ENCODE measurements around the gene UBE2I. TPM values are rescaled to one million over a fixed set of nuclear protein-coding genes. Genes with fewer than 3 reads are reported as not detected.

The UBE2I gene
- total RNA-seq, 1 experiment from 2014 or later, result 229 TPM

DNA sequence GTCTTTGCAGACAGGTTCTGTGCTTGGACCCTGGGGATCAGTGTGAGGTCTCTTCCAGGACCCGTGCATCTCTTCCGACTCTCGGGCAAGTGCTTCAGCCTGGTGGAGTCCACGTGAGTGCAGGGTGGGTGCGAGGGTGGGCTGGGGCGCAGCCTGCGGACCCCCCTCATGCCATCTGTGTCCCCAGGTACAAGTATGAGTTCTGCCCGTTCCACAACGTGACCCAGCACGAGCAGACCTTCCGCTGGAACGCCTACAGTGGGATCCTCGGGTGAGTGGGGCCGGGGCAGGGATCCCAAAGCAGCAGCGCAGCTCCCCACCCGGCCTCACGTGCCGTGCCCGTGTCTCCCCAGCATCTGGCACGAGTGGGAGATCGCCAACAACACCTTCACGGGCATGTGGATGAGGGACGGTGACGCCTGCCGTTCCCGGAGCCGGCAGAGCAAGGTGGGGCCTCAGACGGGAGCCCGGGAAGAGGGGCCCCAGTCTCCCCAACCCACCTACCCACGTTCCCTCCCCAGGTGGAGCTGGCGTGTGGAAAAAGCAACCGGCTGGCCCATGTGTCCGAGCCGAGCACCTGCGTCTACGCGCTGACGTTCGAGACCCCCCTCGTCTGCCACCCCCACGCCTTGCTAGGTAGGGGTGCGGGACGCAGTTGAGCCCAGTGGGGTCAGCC lies 52.4 kb downstream of the UBE2I start:
- TF ChIP-seq JAZF1 (CRISPR knock-in tag; IDR thresholded peaks at IDR 0.05), result no peak
- no peak for TF ChIP-seq ZNF232 (CRISPR knock-in tag; IDR thresholded peaks at IDR 0.05)
- no peak for TF ChIP-seq ETV6 (CRISPR knock-in tag; IDR thresholded peaks at IDR 0.05)
- TF ChIP-seq ZNF416 (CRISPR knock-in tag; IDR thresholded peaks at IDR 0.05), result no peak
- TF ChIP-seq, protein P1, sequence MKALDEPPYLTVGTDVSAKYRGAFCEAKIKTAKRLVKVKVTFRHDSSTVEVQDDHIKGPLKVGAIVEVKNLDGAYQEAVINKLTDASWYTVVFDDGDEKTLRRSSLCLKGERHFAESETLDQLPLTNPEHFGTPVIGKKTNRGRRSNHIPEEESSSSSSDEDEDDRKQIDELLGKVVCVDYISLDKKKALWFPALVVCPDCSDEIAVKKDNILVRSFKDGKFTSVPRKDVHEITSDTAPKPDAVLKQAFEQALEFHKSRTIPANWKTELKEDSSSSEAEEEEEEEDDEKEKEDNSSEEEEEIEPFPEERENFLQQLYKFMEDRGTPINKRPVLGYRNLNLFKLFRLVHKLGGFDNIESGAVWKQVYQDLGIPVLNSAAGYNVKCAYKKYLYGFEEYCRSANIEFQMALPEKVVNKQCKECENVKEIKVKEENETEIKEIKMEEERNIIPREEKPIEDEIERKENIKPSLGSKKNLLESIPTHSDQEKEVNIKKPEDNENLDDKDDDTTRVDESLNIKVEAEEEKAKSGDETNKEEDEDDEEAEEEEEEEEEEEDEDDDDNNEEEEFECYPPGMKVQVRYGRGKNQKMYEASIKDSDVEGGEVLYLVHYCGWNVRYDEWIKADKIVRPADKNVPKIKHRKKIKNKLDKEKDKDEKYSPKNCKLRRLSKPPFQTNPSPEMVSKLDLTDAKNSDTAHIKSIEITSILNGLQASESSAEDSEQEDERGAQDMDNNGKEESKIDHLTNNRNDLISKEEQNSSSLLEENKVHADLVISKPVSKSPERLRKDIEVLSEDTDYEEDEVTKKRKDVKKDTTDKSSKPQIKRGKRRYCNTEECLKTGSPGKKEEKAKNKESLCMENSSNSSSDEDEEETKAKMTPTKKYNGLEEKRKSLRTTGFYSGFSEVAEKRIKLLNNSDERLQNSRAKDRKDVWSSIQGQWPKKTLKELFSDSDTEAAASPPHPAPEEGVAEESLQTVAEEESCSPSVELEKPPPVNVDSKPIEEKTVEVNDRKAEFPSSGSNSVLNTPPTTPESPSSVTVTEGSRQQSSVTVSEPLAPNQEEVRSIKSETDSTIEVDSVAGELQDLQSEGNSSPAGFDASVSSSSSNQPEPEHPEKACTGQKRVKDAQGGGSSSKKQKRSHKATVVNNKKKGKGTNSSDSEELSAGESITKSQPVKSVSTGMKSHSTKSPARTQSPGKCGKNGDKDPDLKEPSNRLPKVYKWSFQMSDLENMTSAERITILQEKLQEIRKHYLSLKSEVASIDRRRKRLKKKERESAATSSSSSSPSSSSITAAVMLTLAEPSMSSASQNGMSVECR (CRISPR knock-in tag; IDR thresholded peaks at IDR 0.05; ENCODE audit: borderline replicate concordance), result no peak
- TF ChIP-seq FOXJ3 (CRISPR knock-in tag; IDR thresholded peaks at IDR 0.05; ENCODE audit: borderline replicate concordance), result no peak
- TF ChIP-seq, protein P2, sequence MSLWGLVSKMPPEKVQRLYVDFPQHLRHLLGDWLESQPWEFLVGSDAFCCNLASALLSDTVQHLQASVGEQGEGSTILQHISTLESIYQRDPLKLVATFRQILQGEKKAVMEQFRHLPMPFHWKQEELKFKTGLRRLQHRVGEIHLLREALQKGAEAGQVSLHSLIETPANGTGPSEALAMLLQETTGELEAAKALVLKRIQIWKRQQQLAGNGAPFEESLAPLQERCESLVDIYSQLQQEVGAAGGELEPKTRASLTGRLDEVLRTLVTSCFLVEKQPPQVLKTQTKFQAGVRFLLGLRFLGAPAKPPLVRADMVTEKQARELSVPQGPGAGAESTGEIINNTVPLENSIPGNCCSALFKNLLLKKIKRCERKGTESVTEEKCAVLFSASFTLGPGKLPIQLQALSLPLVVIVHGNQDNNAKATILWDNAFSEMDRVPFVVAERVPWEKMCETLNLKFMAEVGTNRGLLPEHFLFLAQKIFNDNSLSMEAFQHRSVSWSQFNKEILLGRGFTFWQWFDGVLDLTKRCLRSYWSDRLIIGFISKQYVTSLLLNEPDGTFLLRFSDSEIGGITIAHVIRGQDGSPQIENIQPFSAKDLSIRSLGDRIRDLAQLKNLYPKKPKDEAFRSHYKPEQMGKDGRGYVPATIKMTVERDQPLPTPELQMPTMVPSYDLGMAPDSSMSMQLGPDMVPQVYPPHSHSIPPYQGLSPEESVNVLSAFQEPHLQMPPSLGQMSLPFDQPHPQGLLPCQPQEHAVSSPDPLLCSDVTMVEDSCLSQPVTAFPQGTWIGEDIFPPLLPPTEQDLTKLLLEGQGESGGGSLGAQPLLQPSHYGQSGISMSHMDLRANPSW (CRISPR knock-in tag; conservative IDR thresholded peaks at IDR 0.05; ENCODE audit: low read depth), result no peak
- TF ChIP-seq CREM (CRISPR knock-in tag; IDR thresholded peaks at IDR 0.05), result no peak
- TF ChIP-seq OVOL2 (CRISPR knock-in tag; IDR thresholded peaks at IDR 0.05; ENCODE audit: borderline replicate concordance), result no peak
- TF ChIP-seq GRHL2 (CRISPR knock-in tag; IDR thresholded peaks at IDR 0.05; ENCODE audit: insufficient replicate concordance, severe bottlenecking), result no peak
- peaks cover 15% of the 10 kb centered on the region for H3K36me3 Mint-ChIP-seq
- POLR2A ChIA-PET, result no interaction called here
- no peak overlapping the region for H3K4me3 Mint-ChIP-seq
- no peak for ATAC-seq
- no peaks in the 10 kb centered on the region for H3K9me3 Mint-ChIP-seq
- H3K4me1 Mint-ChIP-seq, result no peaks in the 10 kb centered on the region
- H3K27ac Mint-ChIP-seq, result no peak overlapping the region
- DNase-seq (ENCODE audit: low spot score), result no peak
- CTCF ChIA-PET, result no interaction called here
- no peaks in the 10 kb centered on the region for H3K27me3 Mint-ChIP-seq (ENCODE audit: low read depth)

DNA sequence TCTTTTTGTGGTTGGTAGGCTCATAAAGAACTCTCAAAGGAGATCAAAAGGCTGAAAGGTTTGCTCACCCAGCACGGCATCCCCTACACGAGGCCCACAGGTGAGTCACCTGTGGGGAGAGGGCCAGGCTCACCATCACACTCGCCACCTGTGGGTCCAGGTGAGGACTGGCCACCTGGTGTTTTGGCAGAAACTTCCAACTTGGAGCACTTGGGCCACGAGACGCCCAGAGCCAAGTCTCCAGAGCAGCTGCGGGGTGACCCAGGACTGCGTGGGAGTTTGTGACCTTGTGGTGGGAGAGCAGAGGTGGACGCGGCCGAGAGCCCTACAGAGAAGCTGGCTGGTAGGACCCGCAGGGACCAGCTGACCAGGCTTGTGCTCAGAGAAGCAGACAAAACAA lies 53.4 kb downstream of the UBE2I start:
- no peak overlapping the region for H3K4me3 Mint-ChIP-seq
- H3K27ac Mint-ChIP-seq, result no peak overlapping the region
- POLR2A ChIA-PET, result interaction anchor here (0.6 kb wide), 1 partner anchor 131 kb away, joined by 3 read pairs; no protein-coding TSS in a partner anchor
- CTCF ChIA-PET, result interaction anchor here (0.6 to 3.8 kb wide), 24 partner anchors 7 to 176 kb away, joined by 3 to 31 read pairs (median 4); partner anchors contain the start of genes UNKL and UQCC4
- peaks cover 15% of the 10 kb centered on the region for H3K36me3 Mint-ChIP-seq
- no peaks in the 10 kb centered on the region for H3K27me3 Mint-ChIP-seq (ENCODE audit: low read depth)
- ATAC-seq, result no peak
- no peak for DNase-seq (ENCODE audit: low spot score)
- H3K4me1 Mint-ChIP-seq, result no peaks in the 10 kb centered on the region
- no peaks in the 10 kb centered on the region for H3K9me3 Mint-ChIP-seq
- TF ChIP-seq OVOL2 (CRISPR knock-in tag; IDR thresholded peaks at IDR 0.05; ENCODE audit: borderline replicate concordance) (no peak), KAT7 (CRISPR knock-in tag; IDR thresholded peaks at IDR 0.05; ENCODE audit: borderline replicate concordance) (no peak), ZNF232 (CRISPR knock-in tag; IDR thresholded peaks at IDR 0.05) (no peak), ETV6 (CRISPR knock-in tag; IDR thresholded peaks at IDR 0.05) (no peak), FOXP1 (CRISPR knock-in tag; IDR thresholded peaks at IDR 0.05; ENCODE audit: borderline replicate concordance) (no peak), NR3C1 (CRISPR knock-in tag; conservative IDR thresholded peaks at IDR 0.05; ENCODE audit: low read depth) (no peak), MXD4 (CRISPR knock-in tag; IDR thresholded peaks at IDR 0.05; ENCODE audit: borderline replicate concordance) (no peak), TEAD1 (CRISPR knock-in tag; IDR thresholded peaks at IDR 0.05) (no peak), SP1 (CRISPR knock-in tag; conservative IDR thresholded peaks at IDR 0.05) (no peak)
- TF ChIP-seq, protein P3, sequence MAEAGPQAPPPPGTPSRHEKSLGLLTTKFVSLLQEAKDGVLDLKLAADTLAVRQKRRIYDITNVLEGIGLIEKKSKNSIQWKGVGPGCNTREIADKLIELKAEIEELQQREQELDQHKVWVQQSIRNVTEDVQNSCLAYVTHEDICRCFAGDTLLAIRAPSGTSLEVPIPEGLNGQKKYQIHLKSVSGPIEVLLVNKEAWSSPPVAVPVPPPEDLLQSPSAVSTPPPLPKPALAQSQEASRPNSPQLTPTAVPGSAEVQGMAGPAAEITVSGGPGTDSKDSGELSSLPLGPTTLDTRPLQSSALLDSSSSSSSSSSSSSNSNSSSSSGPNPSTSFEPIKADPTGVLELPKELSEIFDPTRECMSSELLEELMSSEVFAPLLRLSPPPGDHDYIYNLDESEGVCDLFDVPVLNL (CRISPR knock-in tag; IDR thresholded peaks at IDR 0.05; ENCODE audit: borderline replicate concordance, low read depth), result no peak
- TF ChIP-seq, protein P4, sequence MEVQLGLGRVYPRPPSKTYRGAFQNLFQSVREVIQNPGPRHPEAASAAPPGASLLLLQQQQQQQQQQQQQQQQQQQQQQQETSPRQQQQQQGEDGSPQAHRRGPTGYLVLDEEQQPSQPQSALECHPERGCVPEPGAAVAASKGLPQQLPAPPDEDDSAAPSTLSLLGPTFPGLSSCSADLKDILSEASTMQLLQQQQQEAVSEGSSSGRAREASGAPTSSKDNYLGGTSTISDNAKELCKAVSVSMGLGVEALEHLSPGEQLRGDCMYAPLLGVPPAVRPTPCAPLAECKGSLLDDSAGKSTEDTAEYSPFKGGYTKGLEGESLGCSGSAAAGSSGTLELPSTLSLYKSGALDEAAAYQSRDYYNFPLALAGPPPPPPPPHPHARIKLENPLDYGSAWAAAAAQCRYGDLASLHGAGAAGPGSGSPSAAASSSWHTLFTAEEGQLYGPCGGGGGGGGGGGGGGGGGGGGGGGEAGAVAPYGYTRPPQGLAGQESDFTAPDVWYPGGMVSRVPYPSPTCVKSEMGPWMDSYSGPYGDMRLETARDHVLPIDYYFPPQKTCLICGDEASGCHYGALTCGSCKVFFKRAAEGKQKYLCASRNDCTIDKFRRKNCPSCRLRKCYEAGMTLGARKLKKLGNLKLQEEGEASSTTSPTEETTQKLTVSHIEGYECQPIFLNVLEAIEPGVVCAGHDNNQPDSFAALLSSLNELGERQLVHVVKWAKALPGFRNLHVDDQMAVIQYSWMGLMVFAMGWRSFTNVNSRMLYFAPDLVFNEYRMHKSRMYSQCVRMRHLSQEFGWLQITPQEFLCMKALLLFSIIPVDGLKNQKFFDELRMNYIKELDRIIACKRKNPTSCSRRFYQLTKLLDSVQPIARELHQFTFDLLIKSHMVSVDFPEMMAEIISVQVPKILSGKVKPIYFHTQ (CRISPR knock-in tag; IDR thresholded peaks at IDR 0.05), result no peak
- TF ChIP-seq, protein P5, sequence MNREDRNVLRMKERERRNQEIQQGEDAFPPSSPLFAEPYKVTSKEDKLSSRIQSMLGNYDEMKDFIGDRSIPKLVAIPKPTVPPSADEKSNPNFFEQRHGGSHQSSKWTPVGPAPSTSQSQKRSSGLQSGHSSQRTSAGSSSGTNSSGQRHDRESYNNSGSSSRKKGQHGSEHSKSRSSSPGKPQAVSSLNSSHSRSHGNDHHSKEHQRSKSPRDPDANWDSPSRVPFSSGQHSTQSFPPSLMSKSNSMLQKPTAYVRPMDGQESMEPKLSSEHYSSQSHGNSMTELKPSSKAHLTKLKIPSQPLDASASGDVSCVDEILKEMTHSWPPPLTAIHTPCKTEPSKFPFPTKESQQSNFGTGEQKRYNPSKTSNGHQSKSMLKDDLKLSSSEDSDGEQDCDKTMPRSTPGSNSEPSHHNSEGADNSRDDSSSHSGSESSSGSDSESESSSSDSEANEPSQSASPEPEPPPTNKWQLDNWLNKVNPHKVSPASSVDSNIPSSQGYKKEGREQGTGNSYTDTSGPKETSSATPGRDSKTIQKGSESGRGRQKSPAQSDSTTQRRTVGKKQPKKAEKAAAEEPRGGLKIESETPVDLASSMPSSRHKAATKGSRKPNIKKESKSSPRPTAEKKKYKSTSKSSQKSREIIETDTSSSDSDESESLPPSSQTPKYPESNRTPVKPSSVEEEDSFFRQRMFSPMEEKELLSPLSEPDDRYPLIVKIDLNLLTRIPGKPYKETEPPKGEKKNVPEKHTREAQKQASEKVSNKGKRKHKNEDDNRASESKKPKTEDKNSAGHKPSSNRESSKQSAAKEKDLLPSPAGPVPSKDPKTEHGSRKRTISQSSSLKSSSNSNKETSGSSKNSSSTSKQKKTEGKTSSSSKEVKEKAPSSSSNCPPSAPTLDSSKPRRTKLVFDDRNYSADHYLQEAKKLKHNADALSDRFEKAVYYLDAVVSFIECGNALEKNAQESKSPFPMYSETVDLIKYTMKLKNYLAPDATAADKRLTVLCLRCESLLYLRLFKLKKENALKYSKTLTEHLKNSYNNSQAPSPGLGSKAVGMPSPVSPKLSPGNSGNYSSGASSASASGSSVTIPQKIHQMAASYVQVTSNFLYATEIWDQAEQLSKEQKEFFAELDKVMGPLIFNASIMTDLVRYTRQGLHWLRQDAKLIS (CRISPR knock-in tag; IDR thresholded peaks at IDR 0.05; ENCODE audit: borderline replicate concordance), result no peak

Data from WTC11 (cell line).